Mucosa of rectum (tissue), 2 donors: ENCODE results near the gene SAPCD2.
A peak's percentile ranks its signal among the peaks of the same experiment; 100 is the strongest.

ENCODE experiments used
- H3K27ac ChIP-seq, 2 donors: one replicate each; pipeline ENCODE4 v1.7.0; 2013; ENCODE audit warnings: inconsistent platforms in 2 of 2, low read depth in 2 of 2, low read length in 2 of 2
- H3K27me3 ChIP-seq, 2 donors: one replicate each; pipeline ENCODE4 v1.7.0; 2013; ENCODE audit warnings: low read length in 2 of 2; ENCODE audit not compliant: control insufficient read depth in 2 of 2, insufficient read depth in 2 of 2
- H3K36me3 ChIP-seq, 2 donors: one replicate each; pipeline ENCODE4 v1.7.0; 2013; ENCODE audit warnings: low read length in 2 of 2; ENCODE audit not compliant: control insufficient read depth in 2 of 2, insufficient read depth in 2 of 2
- H3K4me1 ChIP-seq, 2 donors: one replicate each; pipeline ENCODE4 v1.7.0; 2013; ENCODE audit warnings: low read length in 2 of 2, mild to moderate bottlenecking in 1 of 2; ENCODE audit not compliant: control insufficient read depth in 2 of 2, insufficient read depth in 2 of 2
- H3K4me3 ChIP-seq, 2 donors: one replicate each; pipeline ENCODE4 v1.7.0; 2013; ENCODE audit warnings: low read length in 2 of 2
- H3K9ac ChIP-seq, 2 donors: one replicate each; pipeline ENCODE4 v1.7.0; 2013; ENCODE audit warnings: low read length in 2 of 2, low read depth in 1 of 2, mild to moderate bottlenecking in 1 of 2
- H3K9me3 ChIP-seq, 2 donors: one replicate each; pipeline ENCODE4 v1.7.0; 2013; ENCODE audit warnings: low read length in 2 of 2; ENCODE audit not compliant: control insufficient read depth in 2 of 2
- donor health status: healthy.
- donor health status: Normal muscosa, but diverticular disease.

The SAPCD2 gene

GRCh38 chr9:137106662-137107250 lies 36.4 kb upstream of the SAPCD2 start:
- Histone ChIP-seq H3K4me1 (no peaks in the 10 kb centered on the region), H3K27me3 (no peaks in the 10 kb centered on the region), H3K36me3 (peaks cover 44 to 60% of the 10 kb centered on the region in 2 donors), H3K4me3 (no peak overlapping the region), H3K27ac (no peak overlapping the region), H3K9ac (no peak overlapping the region), H3K9me3 (no peaks in the 10 kb centered on the region)

- Histone ChIP-seq H3K4me3 (no peak overlapping the region), H3K27ac (no peak overlapping the region), H3K36me3 (peaks cover 50 to 66% of the 10 kb centered on the region in 2 donors), H3K4me1 (no peaks in the 10 kb centered on the region), H3K9me3 (no peaks in the 10 kb centered on the region), H3K27me3 (no peaks in the 10 kb centered on the region), H3K9ac (no peak overlapping the region)
Observed at GRCh38 chr9:137105814-137106661, 35.7 kb upstream of the SAPCD2 start.

GRCh38 chr9:137103206-137103999 lies 33.0 kb upstream of the SAPCD2 start:
- Histone ChIP-seq H3K4me3 (no peak overlapping the region), H3K27ac (no peak overlapping the region), H3K27me3 (no peaks in the 10 kb centered on the region), H3K9me3 (no peaks in the 10 kb centered on the region), H3K36me3 (peaks cover 66 to 72% of the 10 kb centered on the region in 2 donors), H3K4me1 (no peaks in the 10 kb centered on the region), H3K9ac (no peak overlapping the region)

GRCh38 chr9:137099231-137099630 lies 28.9 kb upstream of the SAPCD2 start:
- Histone ChIP-seq H3K27me3 (no peaks in the 10 kb centered on the region), H3K36me3 (peaks cover 59 to 72% of the 10 kb centered on the region in 2 donors), H3K9me3 (no peaks in the 10 kb centered on the region)

GRCh38 chr9:137097761-137098462 lies 27.6 kb upstream of the SAPCD2 start:
- Histone ChIP-seq H3K27ac (no peak overlapping the region), H3K36me3 (peaks cover 48 to 60% of the 10 kb centered on the region in 2 donors)

More at GRCh38 chr9:137099231-137099630, 28.9 kb upstream of the SAPCD2 start:
- Histone ChIP-seq H3K27ac (no peak overlapping the region), H3K9ac (no peak overlapping the region), H3K4me3 (no peak overlapping the region), H3K4me1 (no peaks in the 10 kb centered on the region)

GRCh38 chr9:137096785-137097546 lies 26.6 kb upstream of the SAPCD2 start:
- Histone ChIP-seq H3K36me3 (peaks cover 38 to 55% of the 10 kb centered on the region in 2 donors), H3K9me3 (no peaks in the 10 kb centered on the region), H3K27me3 (no peaks in the 10 kb centered on the region)

More at GRCh38 chr9:137097761-137098462, 27.6 kb upstream of the SAPCD2 start:
- H3K4me1 ChIP-seq: no peaks in the 10 kb centered on the region
- no peak overlapping the region for H3K9ac ChIP-seq
- H3K4me3 ChIP-seq: no peak overlapping the region
- H3K27me3 ChIP-seq: no peaks in the 10 kb centered on the region
- no peaks in the 10 kb centered on the region for H3K9me3 ChIP-seq

GRCh38 chr9:137095664-137096517 lies 25.5 kb upstream of the SAPCD2 start:
- Histone ChIP-seq H3K4me3 (peak overlapping the region in 1 of 2 donors; percentile 48), H3K9ac (peak overlapping the region in 1 of 2 donors; percentile 32), H3K4me1 (no peaks in the 10 kb centered on the region), H3K27me3 (no peaks in the 10 kb centered on the region), H3K27ac (peak overlapping the region; percentile 1 to 65), H3K9me3 (no peaks in the 10 kb centered on the region), H3K36me3 (peaks cover 28 to 47% of the 10 kb centered on the region in 2 donors)

More at GRCh38 chr9:137096785-137097546, 26.6 kb upstream of the SAPCD2 start:
- H3K4me1 ChIP-seq: no peaks in the 10 kb centered on the region
- no peak overlapping the region for H3K9ac ChIP-seq
- peak overlapping the region in 1 of 2 donors; percentile 65 for H3K27ac ChIP-seq
- H3K4me3 ChIP-seq: no peak overlapping the region

GRCh38 chr9:137089232-137089947 lies 19.0 kb upstream of the SAPCD2 start:
- Histone ChIP-seq H3K27me3 (no peaks in the 10 kb centered on the region), H3K36me3 (peaks cover 3 to 9% of the 10 kb centered on the region in 2 donors), H3K9me3 (no peaks in the 10 kb centered on the region), H3K27ac (no peak overlapping the region), H3K4me3 (no peak overlapping the region), H3K4me1 (peaks cover 17 to 19% of the 10 kb centered on the region in 2 donors), H3K9ac (no peak overlapping the region)
